Cardiac muscle cell (in vitro differentiated cells and primary cell): ENCODE data around the gene SNX6. TPM values are rescaled to one million over a fixed set of nuclear protein-coding genes. Genes with fewer than 3 reads are reported as not detected.

Experiments
- DNase-seq, 2 donors: peaks; one replicate each; pipeline versions ENCODE4 v3.0.0 to v3.0.0-alpha.2; 2010 to 2017; ENCODE audit warnings: low read depth in 1 of 2, low spot score in 1 of 2
- H3K27ac ChIP-seq: fragments of 200-600 bp; sonication (generic); 2 replicates; pipeline ENCODE4 v1.5.1; 2016
- H3K27me3 ChIP-seq: fragments of 200-600 bp; sonication (generic); 2 replicates; pipeline ENCODE4 v1.6.0; 2016; ENCODE audit warnings: control low read depth
- H3K36me3 ChIP-seq: fragments of 200-600 bp; sonication (generic); 2 replicates; pipeline ENCODE4 v1.5.1; 2016; ENCODE audit warnings: control low read depth
- H3K4me1 ChIP-seq: fragments of 200-600 bp; sonication (generic); 2 replicates; pipeline ENCODE4 v1.8.1; 2017; ENCODE audit warnings: low read depth, mild to moderate bottlenecking, mixed run types
- H3K4me3 ChIP-seq: fragments of 200-600 bp; sonication (generic); 2 replicates; pipeline ENCODE4 v1.5.1; 2016; ENCODE audit warnings: mild to moderate bottlenecking
- H3K9me3 ChIP-seq: fragments of 200-600 bp; sonication (generic); 2 replicates; pipeline ENCODE4 v1.5.1; 2017; ENCODE audit warnings: low read depth, mild to moderate bottlenecking, control low read depth
- CTCF ChIP-seq: IDR thresholded peaks from 2 replicates; pipeline ENCODE4 v1.5.1; 2012; ENCODE audit warnings: low read depth, mild to moderate bottlenecking, low read length
- polyA plus RNA-seq: library from polyadenylated mRNA; unstranded; fragments of >200 nt; fragmentation: Nextera tagmentation; extraction: Ambion mirVana; gene quantifications from 2 replicates; pipeline ENCODE4 v1.2.1, GENCODE V29; 2016
- total RNA-seq: library from RNA; depleted of rRNA; stranded (reverse); fragments of >200 nt; gene quantifications from 2 replicates; pipeline ENCODE4 v1.2.3, GENCODE V29; 2016

SNX6 gene
- total and polyA plus RNA-seq, 2 experiments from 2014 or later = 83.1 to 95.1 TPM

DNA sequence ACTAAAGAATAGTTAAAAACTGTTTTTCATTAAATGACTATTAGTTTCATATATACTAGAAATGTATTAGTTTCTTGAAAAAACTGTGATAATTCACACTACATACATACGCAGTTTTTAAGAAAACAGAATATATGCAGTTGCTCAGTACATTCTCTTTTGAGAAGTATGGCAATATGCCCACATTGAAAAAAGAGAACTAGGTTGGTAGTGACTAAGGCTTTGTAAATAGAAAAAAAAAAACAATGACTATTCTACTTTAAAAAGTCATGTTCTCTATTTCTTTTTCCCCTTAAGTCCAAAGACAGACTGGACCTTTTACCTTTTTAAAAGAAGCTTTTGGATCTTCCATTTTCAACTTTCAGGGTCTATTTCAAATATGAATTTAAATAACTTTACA lies 25.0 kb downstream of the SNX6 start:
- Histone ChIP-seq H3K4me3 (no peak overlapping the region), H3K27me3 (no peaks in the 10 kb centered on the region), H3K4me1 (no peaks in the 10 kb centered on the region), H3K36me3 (peaks cover 77% of the 10 kb centered on the region), H3K27ac (no peak overlapping the region), H3K9me3 (no peaks in the 10 kb centered on the region)
- DNase-seq = peak in 1 of 2 donors; percentile 39
- TF ChIP-seq CTCF = no peak

DNA sequence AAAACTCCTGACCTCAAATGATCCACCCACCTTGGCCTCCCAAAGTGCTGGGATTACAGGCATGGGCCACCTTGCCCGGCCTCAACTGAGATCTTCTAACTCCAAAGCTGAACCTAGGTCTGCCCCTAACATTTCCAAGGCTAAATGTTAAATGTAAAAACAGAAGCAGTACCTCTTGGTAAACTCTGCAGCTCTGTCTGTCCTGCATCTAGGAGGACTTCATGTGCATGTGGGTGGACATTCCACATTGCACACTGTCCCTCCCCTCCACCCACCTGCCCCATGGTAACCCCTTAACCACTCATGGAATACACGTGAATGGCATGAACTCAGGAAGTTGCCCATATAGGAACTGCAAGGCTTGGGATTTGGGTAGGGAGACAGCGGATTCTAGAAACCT lies 33.1 kb downstream of the SNX6 start:
- H3K4me3 ChIP-seq = no peak overlapping the region
- TF ChIP-seq CTCF = no peak
- no peaks in the 10 kb centered on the region for H3K9me3 ChIP-seq
- H3K27me3 ChIP-seq = no peaks in the 10 kb centered on the region
- H3K27ac ChIP-seq = no peak overlapping the region
- DNase-seq = no peak
- no peaks in the 10 kb centered on the region for H3K4me1 ChIP-seq
- H3K36me3 ChIP-seq = peaks cover 69% of the 10 kb centered on the region

GRCh38 chr14:34593740-34594375 lies 36.1 kb downstream of the SNX6 start:
- DNase-seq = no peak
- TF ChIP-seq CTCF = no peak
- Histone ChIP-seq H3K36me3 (peaks cover 63% of the 10 kb centered on the region), H3K27me3 (no peaks in the 10 kb centered on the region), H3K27ac (no peak overlapping the region), H3K4me1 (no peaks in the 10 kb centered on the region), H3K4me3 (no peak overlapping the region), H3K9me3 (no peaks in the 10 kb centered on the region)

- H3K9me3 ChIP-seq = no peaks in the 10 kb centered on the region
- TF ChIP-seq CTCF = no peak
- H3K4me1 ChIP-seq = no peaks in the 10 kb centered on the region
- H3K27me3 ChIP-seq = no peaks in the 10 kb centered on the region
- H3K27ac ChIP-seq = no peak overlapping the region
- H3K36me3 ChIP-seq = peaks cover 58% of the 10 kb centered on the region
- H3K4me3 ChIP-seq = no peak overlapping the region
- no peak for DNase-seq
Measured at GRCh38 chr14:34592623-34593022, 37.3 kb downstream of the SNX6 start.

DNA sequence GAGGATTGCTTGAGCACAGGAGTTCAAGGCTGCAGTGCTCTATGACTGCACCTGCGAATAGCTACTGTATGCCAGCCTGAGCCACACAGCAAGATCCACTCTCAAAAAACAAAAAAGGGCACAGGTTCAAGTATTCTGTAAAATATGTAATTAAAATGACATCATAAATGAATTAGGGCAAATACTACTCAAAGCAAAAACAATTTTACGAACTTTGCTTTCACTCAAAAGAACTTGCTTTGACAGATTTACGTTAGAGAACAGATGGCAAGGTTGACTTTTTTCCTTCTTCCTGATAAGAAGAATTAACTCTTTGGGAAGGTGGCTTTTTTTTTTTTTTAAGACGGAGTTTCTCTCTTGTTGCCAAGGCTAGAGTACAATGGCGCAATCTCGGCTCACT lies 46.4 kb downstream of the SNX6 start:
- Histone ChIP-seq H3K4me3 (no peak overlapping the region), H3K36me3 (peaks cover 41% of the 10 kb centered on the region), H3K27ac (no peak overlapping the region), H3K4me1 (no peaks in the 10 kb centered on the region), H3K27me3 (no peaks in the 10 kb centered on the region), H3K9me3 (no peaks in the 10 kb centered on the region)
- DNase-seq = no peak
- no peak for TF ChIP-seq CTCF
